NCI-H1417 treated with DMSO at 0.1 percent for 48 hours (cell line): ENCODE results near the gene SLC4A5.

Experiments
- DNase-seq: peaks from one replicate; lab custom pipeline; 2025; lab: John Stamatoyannopoulos, UW

SLC4A5 gene

GRCh38 chr2:74312913-74313312, 30.3 kb downstream of the SLC4A5 start:
- DNase-seq, result no peak

- no peak for DNase-seq
These were observed 35.5 kb downstream of the SLC4A5 start for GRCh38 chr2:74307720-74308119.

DNA sequence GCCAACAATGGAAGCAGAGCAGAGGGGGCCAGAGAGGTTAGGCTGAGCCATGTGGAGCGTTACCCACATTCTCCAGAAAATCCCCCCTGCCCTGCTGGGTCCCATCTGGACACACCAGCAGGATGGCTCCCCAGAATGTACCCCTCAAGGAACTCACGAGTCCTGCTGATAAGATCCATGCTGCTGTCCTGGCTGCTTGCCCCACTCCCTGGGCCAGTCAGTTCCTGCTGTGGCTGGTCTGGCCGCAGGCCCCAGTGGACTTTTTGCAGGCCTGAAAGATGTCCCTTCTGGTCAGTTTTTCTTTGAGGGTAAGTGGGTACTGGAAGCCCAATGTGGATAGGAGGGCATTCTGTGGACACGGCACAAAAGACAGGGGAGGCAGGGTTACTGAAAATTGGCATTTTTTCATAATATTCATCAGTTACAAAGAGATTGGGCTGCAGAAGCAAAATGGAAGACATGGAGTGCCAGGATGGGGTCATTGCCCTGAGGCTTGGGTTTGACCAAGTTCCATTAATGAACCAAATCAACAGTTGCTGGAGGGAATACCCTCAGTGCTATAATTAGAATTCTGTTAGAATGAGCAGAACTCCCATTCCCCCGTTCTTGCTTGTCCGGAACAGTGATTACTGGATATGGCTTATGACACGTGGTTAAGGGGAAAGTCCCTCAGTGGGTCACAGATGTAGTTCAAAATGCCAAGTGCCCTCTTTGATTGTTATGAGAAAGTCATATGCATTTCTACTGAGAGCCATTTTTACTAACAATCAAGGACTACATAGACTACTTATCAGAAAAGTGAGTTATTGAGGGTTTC, 38.7 kb downstream of the SLC4A5 start:
- no peak for DNase-seq

- DNase-seq, result no peak
These were observed 40.4 kb downstream of the SLC4A5 start for GRCh38 chr2:74302865-74303264.

GRCh38 chr2:74301262-74301661, 42.0 kb downstream of the SLC4A5 start:
- no peak for DNase-seq

DNA sequence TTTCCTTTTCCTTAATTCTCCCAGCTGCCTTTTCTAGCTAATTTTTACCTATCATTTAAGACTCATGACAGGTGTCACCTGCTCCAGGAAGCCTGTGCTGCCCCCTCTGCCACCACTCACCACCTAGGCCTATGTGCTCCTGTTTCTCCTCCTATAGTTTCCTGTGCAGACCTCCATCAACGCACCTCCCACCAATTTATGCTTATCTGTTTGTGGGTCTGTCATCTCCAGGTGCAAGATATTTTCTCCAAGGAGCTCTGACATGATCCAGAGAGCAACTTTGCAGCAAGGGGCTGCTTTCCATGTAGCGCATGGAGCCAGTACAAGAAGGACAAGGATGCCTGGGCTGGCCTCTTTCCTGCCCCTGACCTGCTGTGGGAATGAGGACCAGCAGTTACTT, 42.7 kb downstream of the SLC4A5 start:
- no peak for DNase-seq

GRCh38 chr2:74297950-74298349, 45.3 kb downstream of the SLC4A5 start:
- DNase-seq, result no peak

DNA sequence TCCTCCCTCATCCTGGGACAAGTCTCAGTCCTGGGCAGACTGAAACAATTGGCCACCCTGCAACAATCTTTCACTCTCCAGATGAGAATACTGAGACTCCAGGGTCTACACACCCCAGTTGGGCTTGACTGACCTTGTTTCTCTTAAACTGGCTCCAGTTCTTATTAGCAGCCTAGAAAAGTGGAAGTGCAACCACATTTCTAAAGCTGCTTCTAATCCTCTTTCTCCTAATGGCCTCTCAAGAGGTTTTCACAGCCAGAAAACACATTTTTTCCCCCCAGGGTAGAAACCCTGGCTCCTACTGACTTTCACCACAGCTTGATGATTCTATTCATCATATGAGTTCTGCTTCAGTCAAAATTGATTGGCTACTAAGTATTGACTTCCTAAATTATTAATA, 45.8 kb downstream of the SLC4A5 start:
- DNase-seq, result no peak

DNA sequence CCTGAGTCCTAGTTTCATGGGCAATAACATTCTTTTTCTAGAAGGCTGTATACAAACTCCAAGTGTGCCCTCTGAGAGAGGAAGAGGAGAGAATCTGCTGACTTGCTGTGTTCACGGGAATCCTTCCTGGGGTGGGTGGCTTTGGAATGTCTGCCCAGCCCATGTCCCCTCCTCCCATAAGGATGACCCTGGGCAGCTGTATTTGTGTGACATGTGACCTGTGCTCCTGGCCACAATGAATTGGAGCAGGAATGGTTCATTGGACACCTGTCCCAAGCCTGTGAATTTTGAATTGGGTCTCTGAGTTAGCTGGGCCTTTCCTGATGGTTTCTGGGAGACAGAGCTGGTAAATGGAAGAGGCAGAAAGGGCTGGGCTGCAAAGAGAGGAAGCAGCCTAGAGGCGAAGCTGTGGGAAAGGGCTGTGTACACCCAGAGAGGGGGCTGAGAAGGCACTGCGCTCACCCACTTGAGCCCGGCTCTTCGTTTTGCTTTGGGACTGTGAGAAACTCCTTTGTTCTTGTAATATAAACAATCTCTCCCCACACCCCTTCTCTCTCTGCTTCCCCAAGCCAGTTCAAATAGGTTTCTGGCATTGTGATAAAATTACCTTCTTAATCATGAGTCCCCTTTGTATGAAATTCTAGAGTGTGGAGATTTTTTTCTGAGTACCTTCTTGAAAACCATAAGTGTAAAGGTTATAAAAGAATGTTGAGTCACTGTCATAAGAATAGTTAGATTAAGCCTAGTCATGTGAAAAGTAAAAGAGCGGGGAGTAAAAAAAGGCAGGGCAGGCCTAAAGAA, 49.8 kb downstream of the SLC4A5 start:
- no peak for DNase-seq

- no peak for DNase-seq
These were observed 50.5 kb downstream of the SLC4A5 start for GRCh38 chr2:74292751-74293150.

- DNase-seq, result no peak
These were observed 51.2 kb downstream of the SLC4A5 start for GRCh38 chr2:74291886-74292621.

DNA sequence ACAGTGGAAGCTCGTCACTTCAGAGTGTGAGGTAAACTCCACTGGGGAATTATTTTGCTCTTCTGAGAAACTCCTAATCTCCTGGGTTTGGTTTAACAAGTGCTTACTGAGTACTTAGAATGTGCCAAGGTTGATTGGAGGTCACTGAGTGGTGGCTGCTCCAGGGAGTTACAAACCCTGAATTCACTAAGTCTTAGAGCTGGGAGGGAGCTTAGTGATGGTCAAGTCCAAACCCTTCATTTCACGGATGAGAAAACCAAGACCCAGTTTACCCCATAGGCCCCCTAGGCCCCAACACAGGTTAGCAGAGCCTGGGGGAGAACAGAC, 52.0 kb downstream of the SLC4A5 start:
- no peak for DNase-seq

DNA sequence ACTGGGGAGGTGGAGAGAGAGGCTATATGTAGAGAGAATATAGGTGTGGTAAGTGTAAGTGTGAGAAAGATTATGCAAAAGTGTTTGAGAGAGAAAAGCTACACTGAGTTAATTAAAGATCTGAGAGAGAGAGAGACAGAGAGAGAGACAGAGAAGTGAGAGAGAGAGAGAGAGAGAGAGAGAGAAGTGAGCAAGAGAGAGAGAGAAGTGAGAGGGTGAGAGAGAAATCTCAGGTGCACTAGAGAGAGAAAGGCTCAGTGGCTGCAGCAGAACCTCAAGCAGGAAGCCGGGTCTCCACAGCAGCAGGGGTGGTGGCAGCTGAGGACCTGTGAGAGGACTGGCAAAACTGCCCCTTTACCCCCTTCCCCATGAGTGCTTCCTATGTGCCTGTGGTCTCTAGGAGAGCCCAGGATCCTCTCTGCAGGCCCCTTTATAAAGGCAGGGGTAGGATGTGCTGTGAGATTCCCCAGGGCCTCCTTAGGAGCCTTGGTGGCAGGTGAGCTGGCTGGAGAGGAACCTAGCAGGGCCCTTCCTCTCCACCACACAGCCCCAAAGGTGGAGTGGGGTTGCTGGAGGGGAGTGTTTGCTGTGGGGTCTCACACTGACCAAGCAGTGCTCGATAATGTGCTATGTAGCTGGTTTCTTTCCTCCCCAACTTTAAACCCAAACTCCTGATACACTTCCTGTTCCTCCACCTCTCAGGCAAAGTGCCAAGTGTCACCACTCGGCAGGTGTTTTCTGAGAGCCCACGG, 52.6 kb downstream of the SLC4A5 start:
- DNase-seq, result no peak

GRCh38 chr2:74290066-74290465, 53.1 kb downstream of the SLC4A5 start:
- no peak for DNase-seq

GRCh38 chr2:74286725-74287124, 56.5 kb downstream of the SLC4A5 start:
- DNase-seq, result no peak

GRCh38 chr2:74281141-74281975, 61.9 kb downstream of the SLC4A5 start:
- DNase-seq, result no peak

DNA sequence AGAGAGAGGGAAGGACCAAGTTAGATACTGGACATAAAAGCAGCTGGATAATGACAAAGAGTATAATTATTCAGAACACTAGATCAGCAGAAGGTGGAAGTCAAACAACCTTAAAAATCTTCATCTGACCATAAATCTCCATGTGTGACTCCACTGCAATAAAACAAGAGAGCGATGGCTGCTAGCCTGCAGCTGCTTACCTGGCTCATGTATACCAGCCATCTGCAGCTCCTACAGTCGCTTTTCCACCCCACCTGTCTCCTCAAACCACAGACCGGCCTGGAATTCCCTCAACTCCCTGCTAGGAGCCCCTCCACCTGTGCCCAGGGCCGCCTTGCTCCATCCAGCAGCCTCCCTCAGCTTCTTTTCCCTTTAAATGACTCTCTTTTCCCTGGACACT, 64.5 kb downstream of the SLC4A5 start:
- DNase-seq, result no peak

GRCh38 chr2:74278176-74278575, 65.0 kb downstream of the SLC4A5 start:
- no peak for DNase-seq

DNA sequence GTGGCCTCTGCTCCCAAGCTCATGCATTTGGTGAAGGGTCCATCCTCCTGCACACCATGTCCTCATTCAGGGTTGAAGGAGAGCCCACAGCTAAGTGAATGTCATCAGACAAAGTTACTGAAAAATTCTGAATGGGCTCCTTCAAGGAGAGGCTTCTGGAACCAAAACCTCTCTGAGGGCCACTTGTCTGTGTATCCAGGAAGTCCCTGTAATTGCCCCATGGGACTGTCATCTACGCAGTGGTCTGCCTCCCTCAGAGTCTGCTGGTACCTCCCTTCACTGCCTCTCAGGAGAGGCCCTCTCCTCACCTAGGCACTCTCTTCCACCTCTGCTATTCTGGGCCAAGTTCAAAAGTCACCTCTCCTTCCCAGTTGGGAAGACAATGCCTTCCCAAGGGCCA, 68.0 kb downstream of the SLC4A5 start:
- DNase-seq, result no peak

DNA sequence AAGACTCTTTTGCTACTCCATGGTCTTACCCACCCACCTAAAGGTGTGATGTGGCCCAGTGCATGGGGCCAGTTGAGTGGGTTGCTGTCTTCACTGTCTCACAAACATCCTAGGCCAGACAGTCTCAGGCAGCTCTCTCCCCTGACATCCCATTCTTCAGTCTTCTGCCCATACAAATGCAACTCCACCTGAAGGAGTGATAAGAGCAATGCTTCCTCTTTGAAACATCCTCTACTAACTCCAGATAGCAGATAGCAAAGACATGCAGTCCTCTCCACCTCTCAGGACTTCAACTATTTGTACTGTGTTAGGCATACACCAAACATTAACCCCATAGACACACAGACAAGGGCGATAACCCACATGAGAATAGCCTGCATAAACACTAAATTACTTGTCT, 73.5 kb downstream of the SLC4A5 start:
- no peak for DNase-seq

DNA sequence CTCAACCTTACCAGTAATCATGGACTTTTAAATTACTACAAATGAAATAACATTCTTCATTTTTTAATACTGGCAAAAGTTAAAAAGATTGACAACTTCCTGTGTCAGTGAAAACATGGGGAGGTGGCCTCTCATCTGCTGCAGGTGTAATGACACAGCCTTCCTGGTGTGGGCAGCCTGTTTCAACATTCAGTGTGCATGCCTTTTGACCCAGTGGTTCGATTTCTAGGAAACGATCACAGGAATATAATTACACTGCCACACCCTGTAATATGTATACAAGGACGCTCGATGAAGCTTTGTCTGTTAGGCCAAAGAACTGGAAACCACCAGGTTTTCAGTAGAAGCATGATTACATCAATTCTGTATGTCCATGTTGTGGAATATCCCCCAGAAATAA, 76.1 kb downstream of the SLC4A5 start:
- peak; percentile 8 for DNase-seq
